Transverse colon (tissue), 4 donors: ENCODE results near the gene MRPL18. TPM values are rescaled to one million over a fixed set of nuclear protein-coding genes. Genes with fewer than 3 reads are reported as not detected.
"Not testable (repeated sequence)": the region's sequence is repeated elsewhere in the genome, so short reads cannot be mapped to it uniquely, and the experiment has no call there.

ENCODE experiments used
- DNase-seq: peaks from one replicate; pipeline ENCODE4 v3.0.0-alpha.2; 2019
- H3K27ac ChIP-seq, 4 donors: fragments of 200-600 bp; sonication (generic); 2 replicates each; pipeline ENCODE4 v1.5.1; 2016 to 2018; ENCODE audit warnings: inconsistent platforms in 4 of 4
- H3K27me3 ChIP-seq: fragments of 200-600 bp; sonication (generic); 2 replicates; pipeline ENCODE4 v1.5.1; 2017; ENCODE audit warnings: inconsistent platforms
- H3K36me3 ChIP-seq, 4 donors: fragments of 200-600 bp; sonication (generic); 2 replicates each; pipeline ENCODE4 v1.5.1; 2017 to 2019; ENCODE audit warnings: inconsistent platforms in 4 of 4
- H3K4me1 ChIP-seq, 4 donors: fragments of 200-600 bp; sonication (generic); 2 replicates each; pipeline ENCODE4 v1.5.1; 2017 to 2020; ENCODE audit warnings: inconsistent platforms in 4 of 4
- H3K4me3 ChIP-seq, 4 donors: fragments of 200-600 bp; sonication (generic); 1 replicate in 1 of 4; 2 replicates in 3 of 4; pipeline versions ENCODE4 v1.5.1 to v1.6.1; 2017 to 2019; ENCODE audit warnings: inconsistent platforms in 4 of 4
- H3K9me3 ChIP-seq, 2 donors: fragments of 200-600 bp; sonication (generic); 2 replicates each; pipeline ENCODE4 v1.5.1; 2017 to 2019; ENCODE audit warnings: inconsistent platforms in 2 of 2
- CTCF ChIP-seq, 5 experiments: fragments of 200-600 bp in 3 of 5; fragments of 450-650 bp in 2 of 5; sonication (generic) in 3 of 5; IDR thresholded peaks; 1 replicate in 2 of 5; 2 replicates in 3 of 5; pipeline ENCODE4 v1.5.1; 2016 to 2017; ENCODE audit warnings: antibody characterized with exemption in 5 of 5, inconsistent platforms in 3 of 5, mild to moderate bottlenecking in 2 of 5, moderate library complexity in 1 of 5
- EP300 ChIP-seq: sonication (generic); formaldehyde crosslinking; IDR thresholded peaks from one replicate; pipeline ENCODE4 v1.6.1; 2017; ENCODE audit warnings: antibody characterized with exemption, low read depth
- POLR2A ChIP-seq: fragments of 450-650 bp; IDR thresholded peaks from one replicate; pipeline ENCODE4 v1.6.1; 2016; ENCODE audit warnings: antibody characterized with exemption, mild to moderate bottlenecking, moderate library complexity
- POLR2AphosphoS5 ChIP-seq, 3 donors: sonication (generic); formaldehyde crosslinking; IDR thresholded peaks; one replicate each; pipeline ENCODE4 v1.6.1; 2016; ENCODE audit warnings: antibody characterized with exemption in 3 of 3
- WGBS, 2 donors: methylation state at CpG; one replicate each; pipeline ENCODE4 v1.1.5; 2018; ENCODE audit warnings: low coverage in 1 of 2; 5-methylcytosine and 5-hydroxymethylcytosine counted together
- in situ Hi-C, 4 donors: fragments of 200-750 bp; cut with MboI; loops; one replicate each; pipeline versions ENCODE4 v1.15.0 to v1.15.1; 2017; ENCODE audit warnings: low sequenced_read_pairs in 3 of 4, low pct_ligation_motif_present in 1 of 4, low pct_unique_long_range_greater_than_20kb in 1 of 4
- intact Hi-C: fragments of 100-400 bp; cut with DNase I; formaldehyde crosslinking; loops from one replicate; pipeline ENCODE4 v1.15.1; 2023; ENCODE audit warnings: low total_unique reads
- total RNA-seq, 4 donors: library from RNA; depleted of rRNA; stranded (reverse); fragments of >200 nt; gene quantifications; one replicate each; pipeline ENCODE4 v1.1.0, GENCODE V29; 2016

MRPL18 gene
- total RNA-seq, 4 donors from 2014 or later: 15.3 to 68.1 (median 40.6) TPM

GRCh38 chr6:159821122-159821521 lies 30.9 kb downstream of the MRPL18 start:
- no peak for TF ChIP-seq CTCF (IDR thresholded peaks at IDR 0.05)
- TF ChIP-seq EP300: no peak
- no peak for TF ChIP-seq POLR2AphosphoS5 (IDR thresholded peaks at IDR 0.05)
- no peak for TF ChIP-seq POLR2A
- in situ Hi-C loops (no loop called here), intact Hi-C loops (no loop called here)

GRCh38 chr6:159821726-159822125 lies 31.5 kb downstream of the MRPL18 start:
- no peak for TF ChIP-seq POLR2AphosphoS5 (IDR thresholded peaks at IDR 0.05)
- TF ChIP-seq POLR2A: no peak
- TF ChIP-seq CTCF (IDR thresholded peaks at IDR 0.05): no peak
- TF ChIP-seq EP300: no peak
- Histone ChIP-seq H3K9me3 (no peaks in the 10 kb centered on the region), H3K27me3 (no peaks in the 10 kb centered on the region), H3K4me1 (no peaks in the 10 kb centered on the region), H3K36me3 (no peaks in the 10 kb centered on the region), H3K4me3 (no peak overlapping the region), H3K27ac (no peak overlapping the region)
- intact Hi-C loops (no loop called here), in situ Hi-C loops (no loop called here)
- WGBS, 2 donors: 96% methylated on average over 8 of the region's 10 CpGs; no CpG with 5 or more reads in 1 of the 2 donors
- DNase-seq: no peak

More at GRCh38 chr6:159821122-159821521, 30.9 kb downstream of the MRPL18 start:
- Histone ChIP-seq H3K27ac (no peak overlapping the region), H3K4me3 (no peak overlapping the region), H3K27me3 (no peaks in the 10 kb centered on the region), H3K4me1 (no peaks in the 10 kb centered on the region), H3K9me3 (no peaks in the 10 kb centered on the region), H3K36me3 (no peaks in the 10 kb centered on the region)
- 44 to 78% methylated on average over 1 to 11 of the region's 11 CpGs for WGBS, 2 donors
- no peak for DNase-seq

DNA sequence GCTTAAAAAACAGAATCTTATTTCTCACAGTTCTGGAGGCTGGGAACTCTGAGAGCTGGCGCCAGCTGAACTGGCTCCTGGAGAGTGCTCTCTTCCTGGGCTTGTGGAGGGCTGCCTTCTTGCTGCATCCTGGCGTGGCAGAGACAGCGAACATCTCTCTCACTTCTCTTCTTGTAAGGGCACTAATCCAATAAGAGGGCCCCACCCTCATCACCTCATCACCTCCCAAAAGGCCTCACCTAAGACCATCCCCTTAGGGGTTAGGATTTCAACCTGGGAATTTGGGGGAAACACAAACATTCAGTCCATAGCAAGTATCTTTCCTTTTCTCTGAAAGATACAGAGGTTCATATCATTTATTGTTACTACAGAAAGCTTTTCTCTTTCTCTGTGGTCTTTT lies 33.7 kb downstream of the MRPL18 start:
- Histone ChIP-seq H3K4me1 (no peaks in the 10 kb centered on the region), H3K4me3 (no peak overlapping the region), H3K9me3 (no peaks in the 10 kb centered on the region), H3K36me3 (no peaks in the 10 kb centered on the region), H3K27ac (no peak overlapping the region), H3K27me3 (no peaks in the 10 kb centered on the region)
- intact Hi-C loops (no loop called here), in situ Hi-C loops (no loop called here)
- TF ChIP-seq POLR2A (no peak), EP300 (no peak), CTCF (IDR thresholded peaks at IDR 0.05) (no peak), POLR2AphosphoS5 (IDR thresholded peaks at IDR 0.05) (no peak)
- DNase-seq: no peak
- 94% methylated on average over 3 of the region's 3 CpGs; no CpG with 5 or more reads in 1 of the 2 donors for WGBS, 2 donors

DNA sequence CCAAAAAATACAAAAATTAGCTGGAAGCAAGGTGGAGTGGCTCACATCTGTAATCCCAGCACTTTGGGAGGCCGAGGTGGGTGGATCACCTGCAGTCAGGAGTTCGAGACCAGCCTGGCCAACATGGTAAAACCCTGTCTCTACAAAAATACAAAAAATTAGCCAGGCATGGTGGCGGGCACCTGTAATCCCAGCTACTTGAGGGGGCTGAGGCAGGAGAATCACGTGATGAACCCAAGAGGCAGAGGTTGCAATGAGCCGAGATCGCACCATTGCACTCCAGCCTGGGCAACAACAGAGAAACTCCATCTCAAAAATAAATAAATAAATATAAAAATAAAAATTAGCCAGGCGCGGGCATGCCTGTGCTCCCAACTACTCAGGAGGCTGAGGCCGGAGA lies 34.4 kb downstream of the MRPL18 start:
- in situ Hi-C loops: not testable (repeated sequence)

GRCh38 chr6:159826004-159826403 lies 35.7 kb downstream of the MRPL18 start:
- Histone ChIP-seq H3K9me3 (no peaks in the 10 kb centered on the region), H3K4me3 (no peak overlapping the region), H3K27me3 (no peaks in the 10 kb centered on the region), H3K36me3 (no peaks in the 10 kb centered on the region), H3K27ac (no peak overlapping the region), H3K4me1 (no peaks in the 10 kb centered on the region)
- 94% methylated on average over 13 of the region's 13 CpGs; no CpG with 5 or more reads in 1 of the 2 donors for WGBS, 2 donors
- no peak for DNase-seq
- in situ Hi-C loops: no loop called here
- TF ChIP-seq POLR2AphosphoS5 (IDR thresholded peaks at IDR 0.05): no peak
- TF ChIP-seq CTCF (IDR thresholded peaks at IDR 0.05): no peak
- no peak for TF ChIP-seq POLR2A
- no peak for TF ChIP-seq EP300
- intact Hi-C loops: no loop called here

More for the DNA sequence above, 34.4 kb downstream of the MRPL18 start:
- H3K9me3 ChIP-seq, H3K27me3 ChIP-seq, H3K36me3 ChIP-seq, DNase-seq, intact Hi-C loops, H3K4me3 ChIP-seq, H3K4me1 ChIP-seq, H3K27ac ChIP-seq: not testable (repeated sequence)
- WGBS, 2 donors: 96% methylated on average over 4 to 9 of the region's 9 CpGs
